Thoracic aorta (tissue), 2 donors: ENCODE measurements around the gene KRT32. TPM values are rescaled to one million over a fixed set of nuclear protein-coding genes. Genes with fewer than 3 reads are reported as not detected.

Experiments used
- ATAC-seq: fragments of 150-250 bp; one replicate; pipeline ENCODE4 v1.8.0; 2017; ENCODE audit warnings: low read depth; ENCODE audit not compliant: insufficient number of reproducible peaks, low FRiP score
- DNase-seq: peaks from one replicate; pipeline ENCODE4 v3.0.0-alpha.2; 2020; ENCODE audit warnings: low spot score
- H3K27ac ChIP-seq, 2 donors: fragments of 200-600 bp; sonication (generic); 1 replicate in 1 of 2; 2 replicates in 1 of 2; pipeline ENCODE4 v1.5.1; 2016; ENCODE audit warnings: mild to moderate bottlenecking in 2 of 2, moderate library complexity in 2 of 2
- H3K27me3 ChIP-seq: fragments of 200-600 bp; sonication (generic); replicated peaks from 2 replicates; pipeline ENCODE4 v1.6.0; 2016; ENCODE audit warnings: mild to moderate bottlenecking; ENCODE audit not compliant: insufficient read depth
- H3K36me3 ChIP-seq: fragments of 200-600 bp; sonication (generic); one replicate; pipeline ENCODE4 v1.5.1; 2016
- H3K4me1 ChIP-seq, 2 donors: fragments of 200-600 bp; sonication (generic); 1 replicate in 1 of 2; 2 replicates in 1 of 2; pipeline versions ENCODE4 v1.5.1 to v1.6.0; 2016; ENCODE audit warnings: low read depth in 2 of 2, mild to moderate bottlenecking in 1 of 2; ENCODE audit not compliant: control insufficient read depth in 1 of 2
- H3K4me3 ChIP-seq: fragments of 200-600 bp; sonication (generic); 2 replicates; pipeline ENCODE4 v1.5.1; 2016; ENCODE audit warnings: mild to moderate bottlenecking
- H3K9me3 ChIP-seq: fragments of 200-600 bp; sonication (generic); 2 replicates; pipeline ENCODE4 v1.5.1; 2016
- CTCF ChIP-seq: fragments of 200-600 bp; sonication (generic); IDR thresholded peaks from one replicate; pipeline ENCODE4 v1.5.1; 2019; ENCODE audit warnings: antibody characterized with exemption
- total RNA-seq, 2 donors: library from RNA; depleted of rRNA; stranded (reverse); fragments of >200 nt; gene quantifications; one replicate each; pipeline versions ENCODE4 v1.1.0 to v1.2.3, GENCODE V29; 2016

KRT32 gene
- total RNA-seq, 2 donors from 2014 or later: not detected

GRCh38 chr17:41457676-41458075 is 9.5 kb downstream of the KRT32 start:
- H3K27ac ChIP-seq: no peak overlapping the region
- no peaks in the 10 kb centered on the region for H3K27me3 ChIP-seq
- ATAC-seq (no peak), DNase-seq (no peak)
- no peaks in the 10 kb centered on the region for H3K36me3 ChIP-seq
- H3K4me3 ChIP-seq: no peak overlapping the region
- H3K4me1 ChIP-seq: no peaks in the 10 kb centered on the region
- H3K9me3 ChIP-seq: no peaks in the 10 kb centered on the region
- TF ChIP-seq CTCF: no peak

- DNase-seq: no peak
- no peak for ATAC-seq
- no peak for TF ChIP-seq CTCF
- Histone ChIP-seq H3K27ac (no peak overlapping the region), H3K36me3 (no peaks in the 10 kb centered on the region), H3K4me1 (no peaks in the 10 kb centered on the region), H3K27me3 (no peaks in the 10 kb centered on the region), H3K4me3 (no peak overlapping the region), H3K9me3 (no peaks in the 10 kb centered on the region)
Measured at GRCh38 chr17:41456204-41456603, 11.0 kb downstream of the KRT32 start.

GRCh38 chr17:41455236-41455635 is 11.9 kb downstream of the KRT32 start:
- TF ChIP-seq CTCF: no peak
- no peaks in the 10 kb centered on the region for H3K4me1 ChIP-seq
- H3K4me3 ChIP-seq: no peak overlapping the region
- no peaks in the 10 kb centered on the region for H3K9me3 ChIP-seq
- no peak for ATAC-seq
- no peak for DNase-seq
- H3K36me3 ChIP-seq: no peaks in the 10 kb centered on the region
- H3K27ac ChIP-seq: no peak overlapping the region
- no peaks in the 10 kb centered on the region for H3K27me3 ChIP-seq

- H3K27me3 ChIP-seq: no peaks in the 10 kb centered on the region
- no peak overlapping the region for H3K27ac ChIP-seq
- TF ChIP-seq CTCF: no peak
- H3K4me1 ChIP-seq: no peaks in the 10 kb centered on the region
- no peak for ATAC-seq
- H3K36me3 ChIP-seq: no peaks in the 10 kb centered on the region
- H3K4me3 ChIP-seq: no peak overlapping the region
- no peak for DNase-seq
- no peaks in the 10 kb centered on the region for H3K9me3 ChIP-seq
Measured at GRCh38 chr17:41453066-41453465, 14.1 kb downstream of the KRT32 start.

- no peaks in the 10 kb centered on the region for H3K27me3 ChIP-seq
- H3K9me3 ChIP-seq: no peaks in the 10 kb centered on the region
- TF ChIP-seq CTCF: no peak
- no peak overlapping the region for H3K27ac ChIP-seq
- no peak for ATAC-seq
- no peak overlapping the region for H3K4me3 ChIP-seq
- no peak for DNase-seq
- no peaks in the 10 kb centered on the region for H3K36me3 ChIP-seq
- no peaks in the 10 kb centered on the region for H3K4me1 ChIP-seq
Measured at GRCh38 chr17:41452281-41452680, 14.9 kb downstream of the KRT32 start.
